OCI-LY1 (cell line): ENCODE measurements around the gene SYNE2.

ENCODE experiments used
- H2AFZ ChIP-seq: fragments of 200-600 bp; sonication (generic), shearing (Covaris generic); 2 replicates; pipeline ENCODE4 v1.6.0; 2014; ENCODE audit warnings: antibody characterized with exemption, mild to moderate bottlenecking, low read length
- H3F3A ChIP-seq: fragments of 200-600 bp; sonication (generic), shearing (Covaris generic); 2 replicates; pipeline ENCODE4 v1.6.0; 2014; ENCODE audit warnings: mild to moderate bottlenecking, antibody characterized with exemption, low read length, moderate library complexity; ENCODE audit not compliant: insufficient read depth
- H3K27ac ChIP-seq: fragments of 200-600 bp; sonication (generic); 2 replicates; pipeline ENCODE4 v1.5.1; 2014; ENCODE audit warnings: low read length, mixed run types, mild to moderate bottlenecking, low read depth; ENCODE audit not compliant: poor library complexity, severe bottlenecking
- H3K27me3 ChIP-seq: fragments of 200-600 bp; sonication (generic); 2 replicates; pipeline ENCODE4 v1.6.0; 2014; ENCODE audit warnings: antibody characterized with exemption, mild to moderate bottlenecking, low read length, moderate library complexity; ENCODE audit not compliant: insufficient read depth
- H3K36me3 ChIP-seq: fragments of 200-600 bp; sonication (generic); 2 replicates; pipeline ENCODE4 v1.6.1; 2014; ENCODE audit warnings: mild to moderate bottlenecking, antibody characterized with exemption, low read length, moderate library complexity, mixed read lengths; ENCODE audit not compliant: insufficient read depth
- H3K4me1 ChIP-seq: fragments of 200-600 bp; sonication (generic); 2 replicates; pipeline ENCODE4 v1.5.1; 2014; ENCODE audit warnings: mild to moderate bottlenecking, low read length, moderate library complexity; ENCODE audit not compliant: insufficient read depth, severe bottlenecking
- H3K4me2 ChIP-seq: fragments of 200-600 bp; sonication (generic), shearing (Covaris generic); 2 replicates; pipeline ENCODE4 v1.6.1; 2014; ENCODE audit warnings: low read length
- H3K4me3 ChIP-seq: fragments of 200-600 bp; sonication (generic); 2 replicates; pipeline ENCODE4 v1.5.1; 2014; ENCODE audit warnings: low read length, low read depth, mild to moderate bottlenecking, mixed read lengths; ENCODE audit not compliant: poor library complexity, severe bottlenecking
- H3K79me2 ChIP-seq: fragments of 200-600 bp; shearing (Covaris generic); 2 replicates; pipeline ENCODE4 v1.6.1; 2016; ENCODE audit warnings: mixed run types, low read length, mixed read lengths; ENCODE audit not compliant: insufficient read depth
- H3K9ac ChIP-seq: fragments of 200-600 bp; sonication (generic), shearing (Covaris generic); 2 replicates; pipeline ENCODE4 v1.6.1; 2014; ENCODE audit warnings: mild to moderate bottlenecking, low read length, mixed read lengths
- H3K9me2 ChIP-seq: fragments of 200-600 bp; sonication (generic), shearing (Covaris generic); 2 replicates; pipeline ENCODE4 v1.6.1; 2014; ENCODE audit warnings: low read depth, mild to moderate bottlenecking, low read length, mixed read lengths
- H3K9me3 ChIP-seq: fragments of 200-600 bp; shearing (Covaris generic); 2 replicates; pipeline ENCODE4 v1.6.1; 2014; ENCODE audit warnings: low read length, mixed read lengths
- H4K20me1 ChIP-seq: fragments of 200-600 bp; sonication (generic), shearing (Covaris generic); 2 replicates; pipeline ENCODE4 v1.6.0; 2016; ENCODE audit warnings: mild to moderate bottlenecking, low read length; ENCODE audit not compliant: insufficient read depth
- CTCF ChIP-seq: fragments of 200-600 bp; sonication (generic), shearing (Covaris generic); IDR thresholded peaks from 2 replicates; pipeline ENCODE4 v1.5.1; 2017; ENCODE audit warnings: mild to moderate bottlenecking, antibody characterized with exemption, low read length, moderate library complexity, mixed read lengths
- EZH2 ChIP-seq: fragments of 200-600 bp; sonication (generic), shearing (Covaris generic); IDR thresholded peaks from 2 replicates; pipeline ENCODE4 v1.8.0; 2017; ENCODE audit warnings: borderline replicate concordance, mixed run types, mild to moderate bottlenecking, antibody characterized with exemption, low read length, moderate library complexity, mixed read lengths

SYNE2 gene

GRCh38 chr14:63855281-63855680, 2.5 kb downstream of the SYNE2 start:
- no peaks in the 10 kb centered on the region for H3K36me3 ChIP-seq
- no peaks in the 10 kb centered on the region for H4K20me1 ChIP-seq
- H3K27ac ChIP-seq, result peak overlapping the region; percentile 57
- peaks cover 60% of the 10 kb centered on the region for H3K4me1 ChIP-seq
- H2AFZ ChIP-seq, result no peak overlapping the region
- peak overlapping the region; percentile 70 for H3K4me3 ChIP-seq
- peaks cover 56% of the 10 kb centered on the region for H3K79me2 ChIP-seq
- no peaks in the 10 kb centered on the region for H3K27me3 ChIP-seq
- TF ChIP-seq EZH2, result no peak
- no peak for TF ChIP-seq CTCF
- H3K9me3 ChIP-seq, result no peaks in the 10 kb centered on the region
- peak overlapping the region; percentile 75 for H3K9ac ChIP-seq
- H3F3A ChIP-seq, result no peaks in the 10 kb centered on the region
- H3K9me2 ChIP-seq, result no peaks in the 10 kb centered on the region
- peak overlapping the region; percentile 96 for H3K4me2 ChIP-seq

GRCh38 chr14:63857466-63858030, 4.7 kb downstream of the SYNE2 start:
- Histone ChIP-seq H3K36me3 (no peaks in the 10 kb centered on the region), H4K20me1 (no peaks in the 10 kb centered on the region), H3K4me1 (peaks cover 76% of the 10 kb centered on the region), H3K79me2 (peaks cover 78% of the 10 kb centered on the region), H3K9ac (no peak overlapping the region), H2AFZ (no peak overlapping the region), H3K4me2 (peak overlapping the region; percentile 0; the same call in 1 of the 2 replicates), H3K9me3 (no peaks in the 10 kb centered on the region), H3K9me2 (no peaks in the 10 kb centered on the region), H3K4me3 (no peak overlapping the region), H3K27me3 (no peaks in the 10 kb centered on the region), H3F3A (no peaks in the 10 kb centered on the region), H3K27ac (peak overlapping the region; percentile 11)
- TF ChIP-seq CTCF (no peak), EZH2 (no peak)

GRCh38 chr14:63860146-63860545, 7.3 kb downstream of the SYNE2 start:
- Histone ChIP-seq H2AFZ (no peak overlapping the region), H3K27ac (peak overlapping the region; percentile 72), H3K79me2 (peaks cover 82% of the 10 kb centered on the region), H3F3A (no peaks in the 10 kb centered on the region; the same call in 1 of the 2 replicates), H3K4me2 (peak overlapping the region; percentile 14; the same call in 1 of the 2 replicates), H3K4me3 (no peak overlapping the region), H3K9ac (no peak overlapping the region), H3K4me1 (peaks cover 87% of the 10 kb centered on the region), H4K20me1 (no peaks in the 10 kb centered on the region), H3K36me3 (no peaks in the 10 kb centered on the region), H3K9me3 (no peaks in the 10 kb centered on the region), H3K9me2 (no peaks in the 10 kb centered on the region), H3K27me3 (no peaks in the 10 kb centered on the region)
- TF ChIP-seq CTCF (no peak), EZH2 (no peak)
